ENCODE measurements around the gene TNK2.

GRCh38 chr3:195854628-195855294 is 53.6 kb downstream of the TNK2 start:
- TF ChIP-seq CTCF (optimal IDR thresholded peaks at IDR 0.05 in 1 of 3, IDR thresholded peaks at IDR 0.05 in 1 of 3, conservative IDR thresholded peaks at IDR 0.05 in 1 of 3; ENCODE audit: extremely low read depth in 1 of 3, insufficient read depth in 2 of 3, low read length in 3 of 3) = no peak
- TF ChIP-seq EZH2 (IDR thresholded peaks at IDR 0.05; ENCODE audit: low read length) = no peak

All from keratinocyte (primary cell).